Activated CD8-positive, alpha-beta memory T cell treated with anti-CD3 and anti-CD28 coated beads for 1 hour (primary cell): ENCODE data around the gene CHRNA4.
"Not testable (repeated sequence)": the region's sequence is repeated elsewhere in the genome, so short reads cannot be mapped to it uniquely, and the experiment has no call there.

ENCODE experiments used
- DNase-seq, 2 donors: peaks; one replicate each; pipeline ENCODE4 v3.0.0-alpha.2; 2020; ENCODE audit warnings: low read depth in 1 of 2; ENCODE audit errors: extremely low read depth in 1 of 2

Gene CHRNA4

DNA sequence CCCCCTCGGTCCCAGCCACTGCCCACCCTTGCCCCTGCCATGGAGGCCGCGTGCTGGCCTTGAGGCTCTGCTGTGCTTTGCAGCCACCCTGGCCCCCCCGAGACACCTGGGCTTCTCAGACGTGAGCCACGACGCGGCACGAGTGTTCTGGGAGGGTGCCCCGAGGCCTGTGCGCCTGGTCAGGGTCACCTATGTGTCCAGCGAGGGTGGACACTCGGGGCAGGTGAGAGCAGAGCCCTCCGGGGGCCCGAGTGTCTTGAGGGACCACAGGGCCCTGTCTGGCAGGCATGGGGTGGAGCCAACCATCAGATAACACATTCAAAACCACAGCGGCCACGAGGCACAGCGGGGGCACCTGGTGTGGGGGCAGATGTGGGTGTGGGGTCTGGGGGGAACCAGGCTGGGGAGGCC lies 49.3 kb downstream of the CHRNA4 start:
- no peak for DNase-seq

DNA sequence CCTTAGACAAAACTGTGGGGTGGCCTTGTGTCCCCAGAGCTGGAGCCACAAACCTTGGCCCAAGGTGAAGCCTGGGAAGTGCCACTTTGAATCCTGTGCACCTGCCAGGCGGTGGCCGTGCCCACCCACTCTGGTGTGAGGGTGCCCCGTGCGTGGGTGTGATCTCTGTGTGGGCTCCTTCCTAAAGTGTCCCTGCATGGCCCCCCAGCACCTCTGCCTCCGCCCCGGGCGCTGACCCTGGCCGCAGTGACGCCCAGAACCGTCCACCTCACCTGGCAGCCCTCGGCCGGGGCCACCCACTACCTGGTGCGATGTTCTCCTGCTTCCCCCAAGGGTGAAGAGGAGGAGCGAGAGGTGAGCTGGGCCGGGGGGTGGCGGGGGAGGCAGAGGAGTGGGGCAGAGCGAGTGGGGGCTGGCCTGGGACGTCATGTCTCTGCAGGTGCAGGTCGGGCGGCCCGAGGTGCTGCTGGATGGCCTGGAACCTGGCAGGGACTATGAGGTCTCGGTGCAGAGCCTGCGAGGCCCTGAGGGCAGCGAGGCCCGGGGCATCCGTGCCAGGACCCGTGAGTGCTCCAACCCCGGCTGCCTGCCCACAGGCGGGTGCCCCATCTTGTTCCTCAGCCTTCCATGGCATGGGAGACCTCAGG lies 49.8 kb downstream of the CHRNA4 start:
- no peak for DNase-seq

DNA sequence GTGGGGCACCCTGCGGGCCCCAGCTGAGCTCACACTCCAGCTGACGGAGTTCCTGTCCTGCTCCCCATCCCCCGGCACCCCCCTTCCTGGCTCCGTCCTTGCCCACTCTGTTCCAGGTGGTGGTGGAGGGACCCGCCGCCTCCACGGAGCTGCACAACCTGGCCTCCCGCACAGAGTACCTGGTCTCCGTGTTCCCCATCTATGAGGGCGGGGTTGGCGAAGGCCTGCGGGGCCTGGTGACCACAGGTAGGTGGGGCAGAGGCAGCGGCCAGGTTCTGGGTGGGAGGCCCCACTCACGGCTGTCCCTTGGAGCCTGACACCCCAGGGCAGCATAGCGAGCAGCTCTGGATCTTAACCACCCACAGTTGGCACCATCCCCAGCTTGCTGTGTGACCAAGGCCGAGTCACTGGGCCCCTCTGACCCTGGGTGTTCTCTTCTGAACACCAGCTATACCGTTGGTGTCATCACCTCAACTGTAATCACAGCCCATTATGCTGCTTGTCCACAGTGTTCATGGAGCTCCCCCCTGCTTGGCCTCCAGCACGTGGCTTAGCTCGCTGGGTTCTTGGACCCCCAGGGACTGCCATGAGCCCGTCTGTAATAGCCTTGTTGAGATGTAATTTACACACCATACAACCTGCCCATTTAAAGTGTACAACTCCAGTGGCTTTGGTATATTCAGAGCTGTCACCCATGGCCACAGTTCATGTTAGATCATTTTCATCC lies 50.7 kb downstream of the CHRNA4 start:
- no peak for DNase-seq

DNA sequence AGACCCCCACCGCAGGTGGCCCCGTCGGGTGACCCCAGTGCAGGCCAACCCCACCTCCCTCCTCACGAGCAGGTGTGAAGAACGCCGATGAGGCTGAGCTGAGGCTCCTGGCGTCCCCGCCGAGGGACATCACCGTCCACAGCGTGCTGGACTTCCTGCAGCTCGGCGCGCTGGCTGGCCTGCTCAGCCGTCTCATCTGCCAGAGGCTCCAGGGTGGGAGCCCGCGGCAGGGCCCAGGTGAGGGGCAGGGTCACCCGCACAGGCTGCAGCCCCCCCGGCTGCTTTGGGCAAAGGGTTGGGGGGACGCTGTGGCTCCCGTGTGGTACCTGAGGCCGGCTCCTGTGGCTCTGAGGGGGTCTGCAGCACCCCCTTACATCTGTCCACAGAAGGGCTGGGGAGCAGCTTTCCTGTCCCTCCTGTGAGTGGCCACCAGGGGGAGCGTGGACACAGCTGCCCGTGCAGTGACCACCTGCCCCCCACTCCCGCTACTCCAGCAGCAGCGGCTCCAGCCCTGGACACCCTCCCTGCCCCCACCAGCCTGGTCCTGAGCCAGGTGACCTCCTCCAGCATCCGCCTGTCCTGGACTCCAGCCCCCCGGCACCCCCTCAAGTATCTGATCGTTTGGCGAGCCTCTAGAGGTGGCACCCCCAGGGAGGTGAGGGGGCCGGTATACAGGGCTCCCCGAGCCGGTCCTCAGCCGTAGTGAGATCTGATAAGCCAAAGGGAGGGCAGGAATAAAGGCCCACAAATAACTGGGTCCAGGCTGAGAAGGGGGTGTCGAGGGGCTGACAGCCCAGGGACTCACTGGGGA lies 51.7 kb downstream of the CHRNA4 start:
- DNase-seq: no peak

DNA sequence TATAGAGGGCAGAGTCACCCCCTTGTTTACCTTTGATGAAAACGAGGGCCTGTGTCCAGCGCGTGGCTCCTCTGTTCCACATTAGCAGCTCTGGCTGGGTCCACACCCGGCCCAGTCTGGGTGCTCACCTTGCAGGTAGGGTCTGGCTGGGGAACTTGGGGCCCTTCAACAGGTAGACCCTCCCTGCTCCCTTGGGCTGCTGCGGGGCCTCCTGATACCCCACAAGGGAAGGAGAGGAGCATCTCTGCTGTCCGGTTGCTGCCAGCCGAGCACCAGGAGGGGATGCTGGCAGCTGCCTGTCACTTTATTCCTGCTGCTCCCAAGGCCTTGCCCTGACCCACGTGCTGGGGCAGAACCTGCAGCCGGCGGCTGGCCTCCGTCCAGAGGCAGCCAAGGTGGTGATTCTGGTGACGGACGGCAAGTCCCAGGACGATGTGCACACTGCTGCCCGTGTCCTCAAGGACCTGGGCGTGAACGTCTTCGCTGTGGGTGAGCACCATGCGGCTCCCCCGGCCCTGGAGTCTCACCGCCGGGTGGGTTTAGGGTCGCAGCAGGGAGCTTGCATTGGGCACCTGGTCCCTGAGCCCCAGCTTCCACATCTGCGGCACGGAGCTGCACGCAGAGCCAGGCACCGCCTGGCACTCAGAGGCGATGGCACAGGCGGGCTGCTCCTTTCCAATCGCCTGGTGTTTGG lies 52.8 kb downstream of the CHRNA4 start:
- DNase-seq: no peak

DNA sequence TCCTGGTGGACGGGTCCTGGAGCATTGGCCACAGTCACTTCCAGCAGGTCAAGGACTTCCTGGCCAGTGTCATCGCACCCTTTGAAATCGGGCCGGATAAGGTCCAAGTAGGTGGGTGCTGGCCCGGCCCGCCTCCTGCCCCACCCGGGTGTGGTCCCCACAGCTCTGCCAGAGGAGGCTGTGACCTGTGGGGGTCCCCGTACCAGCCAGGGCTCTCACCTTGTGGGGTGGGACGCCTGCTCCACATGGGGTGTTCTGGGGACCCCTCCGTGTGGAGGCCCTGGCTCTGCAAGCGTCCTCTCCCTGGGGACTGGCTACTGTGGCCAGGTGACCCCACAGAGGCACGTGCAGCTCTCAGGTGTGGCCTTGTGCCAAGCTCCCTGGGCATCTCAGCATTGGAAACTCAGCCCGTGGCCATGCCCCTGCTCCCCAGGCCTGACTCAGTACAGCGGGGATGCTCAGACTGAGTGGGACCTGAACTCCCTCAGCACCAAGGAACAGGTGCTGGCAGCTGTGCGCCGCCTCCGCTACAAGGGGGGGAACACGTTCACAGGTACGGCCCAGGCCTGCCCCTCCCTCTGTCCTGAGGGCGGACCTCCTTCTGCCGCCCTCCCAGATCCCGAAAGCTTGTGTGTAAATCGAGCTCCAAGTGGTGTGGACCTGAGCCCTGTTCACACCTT lies 53.5 kb downstream of the CHRNA4 start:
- no peak for DNase-seq

DNA sequence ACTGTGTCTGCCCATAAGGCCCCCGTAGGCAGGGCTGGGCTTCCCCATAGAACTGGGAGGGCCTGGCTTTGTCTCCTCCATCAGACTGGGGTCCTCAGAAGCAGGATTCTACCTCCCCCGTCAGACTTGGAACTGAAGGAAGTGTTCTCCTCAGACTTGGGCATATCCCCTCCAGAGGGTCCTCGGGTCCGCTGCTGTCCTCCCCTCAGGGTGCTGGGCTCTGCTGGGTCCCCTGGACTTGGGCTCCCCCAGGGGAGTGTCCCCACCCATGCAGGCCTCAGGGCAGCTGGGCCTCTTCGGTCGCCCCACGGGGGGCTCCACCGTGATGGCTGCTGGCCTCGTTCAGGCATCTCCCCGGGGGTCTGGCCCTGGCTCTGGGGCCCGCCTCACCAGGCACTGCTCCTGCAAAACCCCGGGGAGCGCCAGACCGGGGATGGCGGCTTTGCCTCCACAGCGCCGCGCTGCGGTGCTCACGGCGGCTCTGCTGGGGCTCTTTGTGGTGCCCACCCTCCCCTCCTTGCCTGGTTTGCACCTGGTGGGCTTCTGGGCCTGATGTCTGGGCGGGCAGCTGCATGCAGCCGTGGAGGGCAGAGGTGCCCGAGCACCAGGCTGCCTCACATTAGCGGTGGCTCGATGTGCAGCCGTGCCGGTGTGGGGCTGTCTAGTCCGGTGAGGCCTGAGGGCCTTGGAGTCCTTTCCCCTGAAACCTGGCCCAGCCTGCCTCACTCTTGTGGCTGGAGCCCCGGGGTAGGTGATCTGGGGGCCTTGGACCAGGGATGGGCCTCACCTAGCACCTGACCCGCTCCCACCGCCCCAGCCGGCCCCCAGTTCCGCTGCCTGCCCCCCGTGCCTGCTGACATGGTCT lies 54.2 kb downstream of the CHRNA4 start:
- no peak for DNase-seq

DNA sequence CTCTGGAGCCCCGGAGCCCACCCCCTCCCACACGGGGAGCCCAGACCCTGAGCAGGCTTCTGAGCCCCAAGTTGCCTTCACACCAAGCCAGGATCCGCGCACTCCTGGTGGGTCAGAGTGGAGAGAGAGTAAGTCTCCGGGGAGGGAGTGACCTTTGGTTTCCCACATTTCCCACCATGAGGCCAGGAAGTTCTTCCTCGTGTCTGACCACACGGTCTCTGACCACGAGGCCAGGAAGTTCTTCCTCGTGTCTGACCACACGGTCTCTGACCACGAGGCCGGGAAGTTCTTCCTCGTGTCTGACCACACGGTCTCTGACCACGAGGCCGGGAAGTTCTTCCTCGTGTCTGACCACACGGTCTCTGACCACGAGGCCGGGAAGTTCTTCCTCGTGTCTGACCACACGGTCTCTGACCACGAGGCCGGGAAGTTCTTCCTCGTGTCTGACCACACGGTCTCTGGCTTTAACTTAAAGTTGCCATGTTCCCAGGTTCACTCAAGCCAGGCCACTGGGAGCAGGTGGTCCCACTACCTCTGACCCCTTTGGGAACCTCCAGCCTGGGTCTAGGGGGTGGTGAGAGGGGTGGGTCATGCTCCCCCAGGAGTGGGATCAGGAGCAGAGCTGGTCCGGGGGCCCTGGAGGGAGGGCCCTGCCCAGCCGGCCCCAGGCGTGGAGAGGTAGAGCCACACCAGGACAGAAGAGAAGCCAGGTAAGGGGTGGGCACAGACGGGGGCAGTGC lies 55.0 kb downstream of the CHRNA4 start:
- DNase-seq: not testable (repeated sequence)

DNA sequence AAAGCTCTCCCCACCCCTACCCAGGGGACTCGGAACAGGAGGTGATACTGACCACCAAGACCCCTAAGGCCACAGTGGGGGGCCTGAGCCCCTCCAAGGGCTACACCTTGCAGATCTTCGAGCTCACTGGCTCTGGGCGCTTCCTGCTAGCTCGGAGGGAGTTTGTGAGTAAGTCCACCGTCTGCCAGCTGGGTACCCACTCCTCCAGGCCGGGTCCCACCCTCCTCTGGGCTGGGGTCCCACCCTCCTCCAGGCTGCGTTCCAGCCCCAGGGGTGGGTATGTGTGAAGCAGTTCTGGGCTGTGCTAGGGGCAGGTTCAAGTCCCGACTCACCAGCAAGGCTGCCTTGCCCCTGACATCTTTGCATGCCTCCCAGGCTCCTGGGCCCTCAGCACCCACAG lies 55.8 kb downstream of the CHRNA4 start:
- no peak for DNase-seq

DNA sequence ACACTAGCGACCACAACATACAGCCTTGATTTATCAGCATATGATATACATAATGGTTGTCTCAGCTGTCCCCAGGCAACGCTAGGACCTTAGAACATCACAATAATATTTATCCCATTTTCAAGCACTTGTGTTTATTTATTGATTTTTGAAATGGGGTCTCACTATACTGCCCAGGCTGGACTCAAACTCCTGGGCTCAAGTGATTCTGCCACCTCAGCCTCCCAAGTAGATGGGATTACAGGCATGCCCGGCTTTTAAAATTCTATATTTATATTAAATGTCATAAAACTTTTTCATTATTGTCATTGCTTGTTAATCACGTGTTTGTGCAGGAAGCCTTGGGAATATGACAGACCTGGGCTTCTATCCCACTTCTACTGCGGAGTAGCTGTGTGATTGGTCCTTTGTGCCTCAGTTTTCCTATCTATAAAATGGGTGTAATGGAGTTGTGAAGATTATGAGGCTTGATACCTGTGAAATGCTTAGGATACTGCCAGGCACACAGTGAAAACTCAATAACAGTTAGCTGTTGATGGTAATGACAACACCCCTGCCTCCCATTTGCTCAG lies 58.0 kb downstream of the CHRNA4 start:
- no peak for DNase-seq

DNA sequence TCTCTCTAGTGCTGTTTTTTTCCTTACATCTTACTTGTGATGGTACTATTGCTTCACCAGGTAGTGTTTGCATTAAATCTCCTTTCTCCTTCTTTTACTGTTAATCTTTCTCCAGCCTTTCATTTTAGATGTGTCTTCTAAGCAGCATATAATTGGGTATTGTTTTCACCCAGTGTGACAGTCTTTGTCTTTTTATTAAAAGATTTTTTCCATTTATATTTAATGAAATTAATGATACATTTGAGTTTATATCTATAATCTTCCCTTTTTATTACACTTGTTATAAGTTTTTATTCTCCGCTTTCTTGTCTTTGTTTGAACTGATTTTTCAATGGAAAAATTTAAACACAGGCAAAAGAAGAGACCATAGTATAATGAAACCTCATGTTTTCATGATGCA lies 59.5 kb downstream of the CHRNA4 start:
- no peak for DNase-seq

DNA sequence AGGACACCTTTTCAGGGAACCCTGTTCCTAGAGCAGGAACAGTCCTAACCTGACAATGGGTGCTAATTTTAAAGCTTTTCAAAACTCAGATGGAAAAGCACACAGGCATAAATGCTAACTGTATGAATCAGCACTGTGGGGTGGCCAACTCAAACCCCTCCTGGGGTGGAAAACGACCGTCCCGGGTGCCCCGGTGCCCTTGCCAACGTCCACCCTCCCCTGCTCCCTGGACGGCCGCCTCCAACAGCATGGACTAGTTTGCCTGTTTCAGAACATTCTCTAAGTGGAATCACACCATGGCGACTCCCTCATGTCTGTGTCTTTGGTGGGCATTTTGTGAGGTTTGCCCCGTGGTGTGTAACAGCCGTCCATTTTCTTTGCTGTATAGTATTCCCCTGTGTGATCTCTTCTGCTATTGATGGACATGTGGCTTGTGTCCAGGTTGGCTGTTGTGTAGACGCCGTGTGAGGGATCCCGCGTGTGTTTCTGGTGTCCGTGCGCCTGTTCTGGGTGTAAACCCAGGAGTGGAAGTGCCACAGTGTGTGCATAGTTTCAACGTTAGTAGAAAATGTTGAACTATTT lies 62.3 kb downstream of the CHRNA4 start:
- no peak for DNase-seq

DNA sequence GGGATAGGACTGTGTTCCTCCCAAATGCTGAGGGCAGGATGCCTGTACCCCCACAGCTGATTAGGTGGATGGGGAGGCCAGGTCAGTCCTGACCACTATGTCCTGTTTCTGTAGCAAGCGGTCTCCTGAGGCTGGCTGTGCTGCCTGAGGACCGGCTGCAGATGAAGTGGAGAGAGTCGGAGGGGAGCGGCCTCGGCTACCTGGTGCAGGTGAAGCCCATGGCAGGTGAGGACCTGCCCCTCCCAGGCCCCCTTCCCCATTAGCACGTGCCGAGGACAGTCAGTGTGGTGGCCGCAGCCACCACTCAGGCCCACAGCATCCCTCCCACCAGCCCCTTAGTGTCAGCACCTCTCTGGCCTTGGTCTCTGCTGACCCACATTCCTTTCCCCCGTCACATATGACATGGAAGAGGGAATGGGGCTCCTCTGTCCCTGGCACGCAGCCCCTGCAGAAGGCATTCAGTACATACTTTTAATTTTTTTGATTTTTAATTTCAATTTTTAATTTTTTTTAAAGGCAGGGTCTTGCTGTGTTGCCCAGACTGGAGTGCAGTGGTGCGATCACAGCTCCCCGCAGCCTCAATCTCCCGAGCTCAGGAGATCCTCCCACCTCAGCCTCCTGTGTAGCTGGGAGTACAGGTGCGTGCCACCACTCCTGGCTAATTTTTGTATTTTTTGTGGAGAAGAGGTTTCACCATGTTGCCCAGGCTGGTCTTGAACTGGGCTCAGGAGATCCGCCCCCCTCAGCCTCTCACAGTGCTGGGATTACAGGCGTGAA lies 63.2 kb downstream of the CHRNA4 start:
- no peak for DNase-seq

DNA sequence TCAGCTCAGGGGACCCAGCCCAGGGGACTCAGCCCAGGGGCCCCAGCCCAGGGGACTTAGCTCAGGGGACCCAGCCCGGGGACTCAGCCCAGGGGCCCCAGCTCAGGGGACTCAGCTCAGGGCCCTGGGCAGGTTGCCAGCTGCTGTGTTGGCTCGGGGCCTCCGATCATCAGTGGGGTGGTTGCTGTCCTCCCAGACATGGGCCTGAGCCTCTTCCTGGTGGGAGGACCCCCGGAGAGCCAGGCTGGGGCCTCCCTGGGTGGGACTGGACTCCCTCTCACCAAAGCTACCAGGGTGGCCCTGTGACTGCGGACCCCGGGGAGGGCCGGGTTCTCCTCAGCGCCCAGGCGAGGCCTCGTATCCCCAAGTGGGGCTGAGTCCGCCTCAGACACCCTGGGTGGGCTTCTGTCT lies 63.8 kb downstream of the CHRNA4 start:
- no peak for DNase-seq

DNA sequence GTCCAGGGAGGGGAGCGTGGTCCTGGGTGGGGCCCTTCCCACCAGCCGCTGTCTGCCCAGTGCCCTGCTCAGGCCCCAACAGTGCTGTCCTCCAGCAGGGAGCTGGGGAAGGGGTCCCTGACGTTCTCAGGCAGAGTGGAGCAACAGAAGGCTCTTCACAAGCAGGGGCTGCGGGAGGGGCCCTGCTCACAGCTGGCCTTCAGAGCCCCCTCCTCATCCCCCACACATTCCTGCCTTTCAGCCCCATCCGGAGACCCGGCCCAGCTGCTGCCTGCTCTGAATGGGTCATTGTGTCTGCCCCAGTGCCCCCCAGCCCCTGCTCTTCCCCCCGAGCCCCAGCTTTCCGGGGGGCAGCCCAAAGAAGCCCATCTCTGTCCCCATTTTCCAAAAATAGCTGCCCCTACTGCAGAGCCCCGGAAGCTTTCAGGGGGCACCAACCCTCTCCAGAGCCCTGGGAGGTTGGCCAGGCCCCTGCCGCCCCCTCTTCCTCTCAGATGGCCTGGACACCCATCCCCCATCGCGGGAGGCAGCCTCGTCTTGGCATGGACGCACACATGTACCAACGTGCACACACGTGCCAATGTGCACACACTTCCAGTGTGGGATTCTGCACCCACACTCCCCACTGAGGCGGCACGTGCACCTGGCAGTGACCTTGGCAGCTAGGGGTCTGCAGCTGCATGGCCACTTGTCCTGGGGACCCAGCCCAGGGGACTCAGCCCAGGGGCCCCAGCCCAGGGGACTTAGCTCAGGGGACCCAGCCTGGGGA lies 64.4 kb downstream of the CHRNA4 start:
- DNase-seq: no peak

DNA sequence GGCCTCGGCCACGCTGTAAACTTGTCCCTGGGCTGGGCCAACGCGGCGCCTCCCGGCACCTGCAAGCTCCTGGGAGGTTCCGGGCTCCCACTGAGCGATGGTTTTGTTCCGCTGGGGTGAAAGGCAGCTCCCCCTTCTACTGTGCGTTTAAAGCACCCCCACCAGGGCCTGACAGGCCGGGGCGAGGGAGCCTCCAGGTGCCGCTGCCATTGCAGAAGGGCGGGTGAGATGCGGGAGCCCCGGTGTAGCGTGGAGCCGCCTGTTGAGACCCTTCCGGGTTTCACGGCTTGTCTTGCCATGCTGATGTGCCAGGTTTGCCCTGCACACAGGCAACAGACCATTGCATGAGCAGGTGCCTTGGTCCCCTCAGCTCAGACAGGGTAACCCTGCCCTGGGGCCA lies 65.3 kb downstream of the CHRNA4 start:
- DNase-seq: no peak

DNA sequence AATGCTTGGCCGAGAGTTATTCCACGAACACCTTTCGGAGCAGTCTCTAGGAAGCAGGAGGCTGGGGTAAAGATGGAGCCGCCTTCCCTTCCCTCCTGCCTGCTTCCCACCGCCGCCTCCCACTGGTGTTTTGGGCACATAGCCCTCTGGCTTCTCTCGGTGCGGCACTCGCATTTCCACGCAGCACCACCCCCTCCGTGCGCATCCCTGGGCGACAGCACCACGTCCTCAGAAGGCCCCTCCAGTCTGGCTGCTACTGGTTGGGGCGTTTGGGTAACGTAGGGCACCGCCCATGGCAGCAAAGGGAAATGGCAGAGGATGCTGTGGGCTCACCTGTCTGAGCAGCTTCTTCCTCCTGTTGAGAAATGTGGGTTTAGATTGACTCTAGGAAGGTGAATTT lies 65.7 kb downstream of the CHRNA4 start:
- no peak for DNase-seq
